NT2/D1 (cell line): ENCODE measurements around the gene SPART.

Source experiments
- DNase-seq: peaks from one replicate; pipeline ENCODE4 v3.0.0-alpha.2; 2011; ENCODE audit warnings: low read depth, low spot score
- H3K27me3 ChIP-seq: 2 replicates; pipeline ENCODE4 v1.6.0; 2011; ENCODE audit warnings: mild to moderate bottlenecking; ENCODE audit not compliant: insufficient read length, insufficient read depth
- H3K36me3 ChIP-seq: 2 replicates; pipeline ENCODE4 v1.6.1; 2011; ENCODE audit warnings: mild to moderate bottlenecking, low read length, mixed read lengths; ENCODE audit not compliant: insufficient read depth, insufficient read length
- H3K4me1 ChIP-seq: 2 replicates; pipeline ENCODE4 v1.5.1; 2011; ENCODE audit not compliant: insufficient read depth, insufficient read length
- H3K4me3 ChIP-seq: 2 replicates; pipeline ENCODE4 v1.5.1; 2011; ENCODE audit warnings: low read depth; ENCODE audit not compliant: insufficient read length
- H3K9ac ChIP-seq: 2 replicates; pipeline ENCODE4 v1.6.0; 2011; ENCODE audit warnings: low read depth; ENCODE audit not compliant: insufficient read length
- H3K9me3 ChIP-seq: 2 replicates; pipeline ENCODE4 v1.5.1; 2011; ENCODE audit warnings: mild to moderate bottlenecking, low read length; ENCODE audit not compliant: insufficient read depth
- SUZ12 ChIP-seq: IDR thresholded peaks from 2 replicates; pipeline ENCODE4 v1.6.1; 2011; ENCODE audit not compliant: insufficient read length, insufficient read depth; ENCODE audit errors: extremely low read depth
- YY1 ChIP-seq: IDR thresholded peaks from 2 replicates; pipeline ENCODE4 v1.6.1; 2011; ENCODE audit not compliant: insufficient read length, insufficient read depth
- ZNF274 ChIP-seq: IDR thresholded peaks from 2 replicates; pipeline ENCODE4 v1.6.1; 2011; ENCODE audit warnings: mild to moderate bottlenecking, low read depth, low read length

The SPART gene

GRCh38 chr13:36261976-36262375 lies 84.2 kb downstream of the SPART start:
- no peak for DNase-seq
- no peak overlapping the region for H3K9ac ChIP-seq

GRCh38 chr13:36261011-36261410 lies 85.2 kb downstream of the SPART start:
- Histone ChIP-seq H3K4me1 (no peaks in the 10 kb centered on the region), H3K9ac (no peak overlapping the region), H3K27me3 (no peaks in the 10 kb centered on the region), H3K9me3 (no peaks in the 10 kb centered on the region), H3K36me3 (no peaks in the 10 kb centered on the region), H3K4me3 (no peak overlapping the region)
- TF ChIP-seq ZNF274 (no peak), SUZ12 (no peak), YY1 (no peak)
- DNase-seq: no peak

More at GRCh38 chr13:36261976-36262375, 84.2 kb downstream of the SPART start:
- Histone ChIP-seq H3K4me3 (no peak overlapping the region), H3K4me1 (no peaks in the 10 kb centered on the region), H3K36me3 (no peaks in the 10 kb centered on the region), H3K27me3 (no peaks in the 10 kb centered on the region), H3K9me3 (no peaks in the 10 kb centered on the region)
- TF ChIP-seq ZNF274: no peak
- no peak for TF ChIP-seq YY1
- no peak for TF ChIP-seq SUZ12

- Histone ChIP-seq H3K27me3 (no peaks in the 10 kb centered on the region), H3K9ac (no peak overlapping the region), H3K9me3 (no peaks in the 10 kb centered on the region), H3K36me3 (no peaks in the 10 kb centered on the region), H3K4me1 (no peaks in the 10 kb centered on the region), H3K4me3 (no peak overlapping the region)
- TF ChIP-seq SUZ12 (no peak), ZNF274 (no peak), YY1 (no peak)
- DNase-seq: no peak
Measured at GRCh38 chr13:36259361-36260137, 86.6 kb downstream of the SPART start.

- H3K9ac ChIP-seq: no peak overlapping the region
- H3K4me3 ChIP-seq: no peak overlapping the region
- DNase-seq: no peak
- no peaks in the 10 kb centered on the region for H3K36me3 ChIP-seq
- TF ChIP-seq YY1 (no peak), ZNF274 (no peak), SUZ12 (no peak)
- no peaks in the 10 kb centered on the region for H3K27me3 ChIP-seq
- H3K9me3 ChIP-seq: no peaks in the 10 kb centered on the region
- no peaks in the 10 kb centered on the region for H3K4me1 ChIP-seq
Measured at GRCh38 chr13:36258831-36259230, 87.4 kb downstream of the SPART start.
